Breast epithelium (tissue), 3 donors: Measurements from ENCODE around the gene IL17RD.

Experiments
- CTCF ChIP-seq, 3 donors: fragments of 450-650 bp; IDR thresholded peaks; one replicate each; pipeline ENCODE4 v1.5.1; 2016 to 2017; ENCODE audit warnings: antibody characterized with exemption in 3 of 3, mild to moderate bottlenecking in 3 of 3, moderate library complexity in 3 of 3
- POLR2A ChIP-seq: fragments of 450-650 bp; IDR thresholded peaks from one replicate; pipeline ENCODE4 v1.6.1; 2016; ENCODE audit warnings: antibody characterized with exemption, mild to moderate bottlenecking, moderate library complexity

- TF ChIP-seq POLR2A = no peak
- no peak for TF ChIP-seq CTCF (IDR thresholded peaks at IDR 0.05)
Observed at GRCh38 chr3:57126244-57126643, 38.9 kb downstream of the IL17RD start.
